Right atrium auricular region (tissue), 2 donors: ENCODE data around the gene RMDN2. TPM values are rescaled to one million over a fixed set of nuclear protein-coding genes. Genes with fewer than 3 reads are reported as not detected.

Experiments used
- DNase-seq: peaks from one replicate; pipeline ENCODE4 v3.0.0-alpha.2; 2019; ENCODE audit warnings: low spot score
- H3K27ac ChIP-seq, 2 donors: fragments of 200-600 bp; sonication (generic); 1 replicate in 1 of 2; 2 replicates in 1 of 2; pipeline ENCODE4 v1.5.1; 2016 to 2019
- H3K27me3 ChIP-seq, 2 donors: fragments of 200-600 bp; sonication (generic); one replicate each; pipeline versions ENCODE4 v1.5.1 to v1.6.0; 2017 to 2019
- H3K36me3 ChIP-seq: fragments of 200-600 bp; sonication (generic); one replicate; pipeline ENCODE4 v1.5.1; 2016
- H3K4me1 ChIP-seq, 2 donors: fragments of 200-600 bp; sonication (generic); one replicate each; pipeline versions ENCODE4 v1.5.1 to v1.6.0; 2017 to 2019
- H3K4me3 ChIP-seq, 2 donors: fragments of 200-600 bp; sonication (generic); 1 replicate in 1 of 2; 2 replicates in 1 of 2; pipeline ENCODE4 v1.5.1; 2017 to 2019; ENCODE audit warnings: mild to moderate bottlenecking in 1 of 2, moderate library complexity in 1 of 2
- H3K9me3 ChIP-seq, 2 donors: fragments of 200-600 bp; sonication (generic); one replicate each; pipeline ENCODE4 v1.5.1; 2019
- CTCF ChIP-seq, 2 donors: fragments of 200-600 bp; sonication (generic); IDR thresholded peaks; one replicate each; pipeline ENCODE4 v1.5.1; 2019; ENCODE audit warnings: antibody characterized with exemption in 2 of 2
- total RNA-seq, 2 donors: library from RNA; depleted of rRNA; stranded (reverse); fragments of >200 nt; gene quantifications; one replicate each; pipeline ENCODE4 v1.1.0, GENCODE V29; 2016

The RMDN2 gene
- total RNA-seq, 2 donors from 2014 or later = 5.0 to 6.2 TPM

GRCh38 chr2:37902991-37903390 lies 22.1 kb upstream of the RMDN2 start:
- Histone ChIP-seq H3K27me3 (no peaks in the 10 kb centered on the region), H3K27ac (no peak overlapping the region), H3K4me1 (no peaks in the 10 kb centered on the region), H3K36me3 (no peaks in the 10 kb centered on the region), H3K9me3 (no peaks in the 10 kb centered on the region), H3K4me3 (no peak overlapping the region)
- TF ChIP-seq CTCF (IDR thresholded peaks at IDR 0.05) = no peak
- no peak for DNase-seq

- Histone ChIP-seq H3K27ac (no peak overlapping the region), H3K9me3 (no peaks in the 10 kb centered on the region), H3K4me1 (no peaks in the 10 kb centered on the region), H3K27me3 (no peaks in the 10 kb centered on the region), H3K4me3 (no peak overlapping the region), H3K36me3 (no peaks in the 10 kb centered on the region)
- no peak for DNase-seq
- TF ChIP-seq CTCF (IDR thresholded peaks at IDR 0.05) = no peak
Measured at GRCh38 chr2:37904425-37904824, 20.7 kb upstream of the RMDN2 start.

- Histone ChIP-seq H3K4me1 (no peaks in the 10 kb centered on the region), H3K4me3 (no peak overlapping the region), H3K27me3 (no peaks in the 10 kb centered on the region), H3K27ac (no peak overlapping the region), H3K9me3 (no peaks in the 10 kb centered on the region), H3K36me3 (no peaks in the 10 kb centered on the region)
- no peak for DNase-seq
- no peak for TF ChIP-seq CTCF (IDR thresholded peaks at IDR 0.05)
Measured at GRCh38 chr2:37904993-37905392, 20.1 kb upstream of the RMDN2 start.

- Histone ChIP-seq H3K4me3 (no peak overlapping the region), H3K9me3 (no peaks in the 10 kb centered on the region), H3K27me3 (no peaks in the 10 kb centered on the region), H3K27ac (no peak overlapping the region), H3K36me3 (no peaks in the 10 kb centered on the region), H3K4me1 (no peaks in the 10 kb centered on the region)
- TF ChIP-seq CTCF (IDR thresholded peaks at IDR 0.05) = no peak
- DNase-seq = no peak
Measured at GRCh38 chr2:37906131-37906530, 19.0 kb upstream of the RMDN2 start.

GRCh38 chr2:37907501-37908225 lies 17.4 kb upstream of the RMDN2 start:
- no peak for TF ChIP-seq CTCF (IDR thresholded peaks at IDR 0.05)
- no peaks in the 10 kb centered on the region for H3K4me1 ChIP-seq
- H3K4me3 ChIP-seq = no peak overlapping the region
- no peak for DNase-seq
- no peaks in the 10 kb centered on the region for H3K36me3 ChIP-seq
- H3K27me3 ChIP-seq = no peaks in the 10 kb centered on the region
- H3K27ac ChIP-seq = no peak overlapping the region
- H3K9me3 ChIP-seq = no peaks in the 10 kb centered on the region
